SHP77 (cell line): ENCODE results near the gene NDUFA5.

Source experiments
- DNase-seq, 2 experiments: peaks; one replicate each; lab custom pipeline; 2025; lab: John Stamatoyannopoulos, UW

NDUFA5 gene

GRCh38 chr7:123557398-123558288 lies at the start of gene NDUFA5:
TSS of gene NDUFA5 (minus strand) at chr7:123557818. CDS start at chr7:123557795, 23 bp downstream.
- DNase-seq, result peak; percentile 98 to 99

- DNase-seq, result peak in 1 of 2 experiments; percentile 11
These were observed 47.1 kb upstream of the NDUFA5 start for GRCh38 chr7:123604739-123605138.

GRCh38 chr7:123602648-123603047 lies 45.0 kb upstream of the NDUFA5 start:
- DNase-seq, result peak in 1 of 2 experiments; percentile 40

- DNase-seq, result peak; percentile 86
These were observed 43.9 kb upstream of the NDUFA5 start, which contains the start of gene ASB15 for GRCh38 chr7:123601530-123601929. TSS of gene ASB15 (plus strand) at chr7:123601821. CDS start at chr7:123614503, 12,682 bp downstream.

GRCh38 chr7:123600876-123601275 lies 43.3 kb upstream of the NDUFA5 start:
- DNase-seq, result peak in 1 of 2 experiments; percentile 12

GRCh38 chr7:123599766-123600165 lies 42.1 kb upstream of the NDUFA5 start:
- DNase-seq, result peak in 1 of 2 experiments; percentile 12

GRCh38 chr7:123598657-123599056 lies 41.0 kb upstream of the NDUFA5 start:
- DNase-seq, result peak; percentile 67 to 75

GRCh38 chr7:123594813-123595241 lies 37.2 kb upstream of the NDUFA5 start:
- DNase-seq, result peak; percentile 91 to 93

- no peak for DNase-seq
These were observed 30.8 kb upstream of the NDUFA5 start for GRCh38 chr7:123588376-123588775.

GRCh38 chr7:123583821-123584220 lies 26.2 kb upstream of the NDUFA5 start:
- DNase-seq, result no peak

- DNase-seq, result no peak
These were observed 23.5 kb upstream of the NDUFA5 start for GRCh38 chr7:123581162-123581459.

- peak; percentile 71 to 73 for DNase-seq
These were observed 23.0 kb upstream of the NDUFA5 start for GRCh38 chr7:123580406-123581161.

GRCh38 chr7:123579416-123579815 lies 21.8 kb upstream of the NDUFA5 start:
- no peak for DNase-seq

GRCh38 chr7:123573896-123574467 lies 16.4 kb upstream of the NDUFA5 start:
- DNase-seq, result no peak

GRCh38 chr7:123573341-123573740 lies 15.7 kb upstream of the NDUFA5 start:
- DNase-seq, result no peak

- DNase-seq, result no peak
These were observed 14.1 kb upstream of the NDUFA5 start for GRCh38 chr7:123571684-123572083.

- no peak for DNase-seq
These were observed 13.6 kb upstream of the NDUFA5 start for GRCh38 chr7:123571187-123571586.

- DNase-seq, result peak; percentile 36 to 37
These were observed 13.0 kb upstream of the NDUFA5 start for GRCh38 chr7:123570390-123571182.

GRCh38 chr7:123569352-123570010 lies 11.9 kb upstream of the NDUFA5 start:
- no peak for DNase-seq

- no peak for DNase-seq
These were observed 4.5 kb upstream of the NDUFA5 start for GRCh38 chr7:123562121-123562520.

- no peak for DNase-seq
These were observed 764 bp upstream of the NDUFA5 start for GRCh38 chr7:123558289-123558874.
